Endothelial cell of umbilical vein (primary cell): ENCODE measurements around the gene MAGI1. TPM values are rescaled to one million over a fixed set of nuclear protein-coding genes. Genes with fewer than 3 reads are reported as not detected.

Source experiments
- BruUV-seq: library from RNA; stranded (reverse); fragments of 400-500 nt; replicated peaks from 2 replicates; lab custom pipeline; 2021; lab: Mats Ljungman, UMichigan
- CTCF ChIA-PET: fragments of 300-600, 350-600 bp; sonication (Branson Sonifier 250); formaldehyde crosslinking; loops from one replicate; lab custom pipeline; 2021; ENCODE audit warnings: antibody characterized with exemption, inconsistent platforms; lab: Charles Lee
- POLR2A ChIA-PET: fragments of 300-600, 350-600 bp; sonication (Branson Sonifier 250); formaldehyde crosslinking; loops from one replicate; lab custom pipeline; 2021; ENCODE audit warnings: antibody characterized with exemption, inconsistent platforms; lab: Charles Lee
- DNase-seq: peaks from one replicate; pipeline ENCODE4 v3.0.0-alpha.2; 2011; ENCODE audit warnings: low read depth, low spot score
- FAIRE-seq: peaks from 2 replicates; lab custom pipeline; 2011; peaks lifted over from hg19 to GRCh38; lab: Jason Lieb, UNC
- H2AFZ ChIP-seq: 2 replicates; pipeline ENCODE4 v1.6.0; 2012; ENCODE audit warnings: low read depth, low read length, control low read depth, inconsistent platforms
- H3K27ac ChIP-seq: 2 replicates; pipeline ENCODE4 v1.5.1; 2011; ENCODE audit warnings: low read depth, mild to moderate bottlenecking, control low read depth, low read length, moderate library complexity; ENCODE audit not compliant: insufficient read depth
- H3K27me3 ChIP-seq, 2 experiments: 2 replicates each; pipeline versions ENCODE4 v1.6.0 to v1.6.1; 2011; ENCODE audit warnings: low read length in 2 of 2, mixed read lengths in 1 of 2; ENCODE audit not compliant: control insufficient read depth in 2 of 2, insufficient read depth in 2 of 2
- H3K36me3 ChIP-seq, 2 experiments: 2 replicates in 1 of 2; 3 replicates in 1 of 2; pipeline ENCODE4 v1.5.1; 2011; ENCODE audit warnings: low read length in 2 of 2, mild to moderate bottlenecking in 1 of 2, moderate library complexity in 1 of 2; ENCODE audit not compliant: control insufficient read depth in 2 of 2, insufficient read depth in 2 of 2; ENCODE audit errors: extremely low read depth in 1 of 2
- H3K4me1 ChIP-seq: 3 replicates; pipeline ENCODE4 v1.5.1; 2011; ENCODE audit warnings: mild to moderate bottlenecking, low read length; ENCODE audit not compliant: control insufficient read depth, insufficient read depth; ENCODE audit errors: extremely low read depth
- H3K4me2 ChIP-seq: 2 replicates; pipeline ENCODE4 v1.6.1; 2011; ENCODE audit warnings: low read length, control low read depth, mixed read lengths; ENCODE audit not compliant: insufficient read depth
- H3K4me3 ChIP-seq, 3 experiments: fragments of 200-600 bp in 1 of 3; sonication (generic), shearing (Covaris generic) in 1 of 3; replicated peaks in 1 of 3; 2 replicates each; pipeline ENCODE4 v1.5.1; 2011 to 2016; ENCODE audit warnings: control low read depth in 3 of 3, low read length in 3 of 3, mild to moderate bottlenecking in 2 of 3, inconsistent platforms in 1 of 3, low read depth in 1 of 3, moderate library complexity in 1 of 3; ENCODE audit not compliant: insufficient read depth in 1 of 3
- H3K79me2 ChIP-seq: 2 replicates; pipeline ENCODE4 v1.6.0; 2012; ENCODE audit warnings: low read length, inconsistent platforms; ENCODE audit not compliant: control insufficient read depth, insufficient read depth
- H3K9ac ChIP-seq: replicated peaks from 2 replicates; pipeline ENCODE3; 2011; ENCODE audit warnings: low read length, control low read depth; ENCODE audit not compliant: insufficient read depth; ENCODE audit errors: extremely low read depth
- H3K9me1 ChIP-seq: replicated peaks from 3 replicates; pipeline ENCODE4 v1.6.0; 2011; ENCODE audit warnings: mild to moderate bottlenecking, low read length; ENCODE audit not compliant: control insufficient read depth, insufficient read depth; ENCODE audit errors: extremely low read depth
- H3K9me3 ChIP-seq: replicated peaks from 2 replicates; pipeline ENCODE4 v1.5.1; 2012; ENCODE audit warnings: low read length, inconsistent platforms; ENCODE audit not compliant: control insufficient read depth, insufficient read depth
- H4K20me1 ChIP-seq: replicated peaks from 2 replicates; pipeline ENCODE3; 2011; ENCODE audit warnings: mild to moderate bottlenecking, low read length; ENCODE audit not compliant: control insufficient read depth, insufficient read depth; ENCODE audit errors: extremely low read depth
- EZH2 ChIP-seq: IDR thresholded peaks from 2 replicates; pipeline ENCODE4 v1.6.1; 2012; ENCODE audit warnings: borderline replicate concordance, low read depth, mild to moderate bottlenecking, moderate library complexity, low read length, inconsistent platforms; ENCODE audit not compliant: severe bottlenecking
- FOS ChIP-seq: IDR thresholded peaks from 2 replicates; pipeline ENCODE4 v1.6.1; 2011; ENCODE audit warnings: mild to moderate bottlenecking, low read length, moderate library complexity, borderline replicate concordance; ENCODE audit not compliant: insufficient read depth
- GATA2 ChIP-seq: IDR thresholded peaks from 2 replicates; pipeline ENCODE4 v1.7.0; 2011; ENCODE audit warnings: low read depth, mild to moderate bottlenecking, moderate library complexity, mixed read lengths, low read length; ENCODE audit not compliant: insufficient read length, insufficient read depth
- JUN ChIP-seq: IDR thresholded peaks from 2 replicates; pipeline ENCODE4 v1.6.1; 2011; ENCODE audit warnings: borderline replicate concordance, low read depth; ENCODE audit not compliant: insufficient read length, insufficient read depth
- MYC ChIP-seq: IDR thresholded peaks from one replicate; pipeline ENCODE4 v1.6.1; 2011; ENCODE audit warnings: mild to moderate bottlenecking, low read depth, low read length
- POLR2A ChIP-seq: IDR thresholded peaks from 2 replicates; pipeline ENCODE4 v1.6.1; 2012; ENCODE audit warnings: low read depth, mild to moderate bottlenecking, control low read depth, low read length
- POLR2AphosphoS5 ChIP-seq: IDR thresholded peaks from 2 replicates; pipeline ENCODE4 v1.6.1; 2012; ENCODE audit warnings: low read depth, mild to moderate bottlenecking, control low read depth, low read length, moderate library complexity; ENCODE audit not compliant: insufficient read depth
- dilution Hi-C: fragments of 300-500 bp; cut with MboI; formaldehyde crosslinking; loops from one replicate; pipeline ENCODE4 v1.15.0; 2019; ENCODE audit warnings: low sequenced_read_pairs; ENCODE audit not compliant: extremely low pct_ligation_motif_present
- intact Hi-C: fragments of 100-400 bp; cut with micrococcal nuclease; formaldehyde crosslinking; loops from one replicate; pipeline ENCODE4 v1.10.0; 2022
- polyA plus RNA-seq, 4 experiments: library from polyadenylated mRNA; depleted of rRNA in 3 of 4; stranded (reverse) in 3 of 4; unstranded in 1 of 4; fragments of >200 nt; gene quantifications; 2 replicates each; pipeline versions ENCODE4 v1.2.1 to v1.2.3, GENCODE V29; 2011 to 2012; ENCODE audit warnings: missing spikeins in 1 of 4
- small RNA-seq: library from RNA; depleted of rRNA; stranded (forward); fragments of <200 nt; gene quantifications from one replicate; pipeline ENCODE3, GENCODE V24; 2012; ENCODE audit warnings: low replicate concordance, low read depth; ENCODE audit not compliant: insufficient read depth, insufficient read length
- total RNA-seq: library from RNA; stranded (reverse); gene quantifications from 2 replicates; pipeline ENCODE4 v1.2.3, GENCODE V29; 2021
- TF ChIP-seq, protein P1 (sequence below), 2 donors: IDR thresholded peaks; 1 replicate in 1 of 2; 2 replicates in 1 of 2; pipeline ENCODE4 v1.5.1; 2011; ENCODE audit warnings: low read length in 2 of 2, mild to moderate bottlenecking in 2 of 2, moderate library complexity in 2 of 2, control low read depth in 1 of 2, inconsistent platforms in 1 of 2, low read depth in 1 of 2; ENCODE audit not compliant: insufficient read depth in 1 of 2; ENCODE audit errors: extremely low read depth in 1 of 2
- TF ChIP-seq, protein P2 (sequence below): IDR thresholded peaks from 2 replicates; pipeline ENCODE4 v1.6.1; 2011; ENCODE audit not compliant: insufficient read depth, insufficient read length

The MAGI1 gene
- total and polyA plus RNA-seq, 2 donors (not counting 3 experiments of a cell fraction or from before 2014, with no cell fraction given): 10.1 to 47.9 TPM

DNA sequence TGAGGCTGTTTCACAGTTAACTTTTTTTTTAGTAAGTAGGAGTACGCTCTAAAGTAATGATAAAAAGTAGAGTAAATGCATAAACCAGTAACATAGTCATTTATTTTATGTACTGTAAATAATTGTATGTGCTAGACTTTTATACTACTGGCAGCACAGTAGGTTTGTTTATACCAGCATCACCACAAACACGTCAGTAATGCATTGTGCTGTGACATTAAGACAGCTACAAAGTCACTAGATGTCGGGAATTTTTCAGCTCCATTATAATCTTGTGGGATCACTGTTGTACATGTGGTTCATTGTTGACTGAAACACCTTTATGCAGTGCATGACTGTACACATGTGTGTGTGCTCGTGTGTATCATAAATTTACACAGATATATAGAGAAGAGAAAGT is 732.9 kb downstream of the MAGI1 start:
- POLR2A ChIA-PET: no interaction called here
- H2AFZ ChIP-seq: no peak overlapping the region
- peaks cover 2 to 8% of the 10 kb centered on the region in 2 experiments for H3K27me3 ChIP-seq
- no peaks in the 10 kb centered on the region for H3K36me3 ChIP-seq
- H3K4me2 ChIP-seq: no peak overlapping the region
- DNase-seq: no peak
- H3K9ac ChIP-seq: no peak overlapping the region
- no peaks in the 10 kb centered on the region for H3K79me2 ChIP-seq
- no peaks in the 10 kb centered on the region for H3K4me1 ChIP-seq
- no peak for FAIRE-seq
- intact Hi-C loops (no loop called here), dilution Hi-C loops (no loop called here)
- CTCF ChIA-PET: interaction anchor here (1.2 to 1.6 kb wide), 2 partner anchors 29 to 446 kb away, joined by 3 read pairs; no protein-coding TSS in a partner anchor
- H3K9me3 ChIP-seq: no peaks in the 10 kb centered on the region
- no TSS peak for BruUV-seq
- no peaks in the 10 kb centered on the region for H4K20me1 ChIP-seq
- H3K27ac ChIP-seq: no peak overlapping the region
- H3K4me3 ChIP-seq: no peak overlapping the region
- H3K9me1 ChIP-seq: no peaks in the 10 kb centered on the region
- no peak for TF ChIP-seq JUN
- TF ChIP-seq POLR2AphosphoS5: no peak
- TF ChIP-seq MYC: no peak
- TF ChIP-seq, protein P1, sequence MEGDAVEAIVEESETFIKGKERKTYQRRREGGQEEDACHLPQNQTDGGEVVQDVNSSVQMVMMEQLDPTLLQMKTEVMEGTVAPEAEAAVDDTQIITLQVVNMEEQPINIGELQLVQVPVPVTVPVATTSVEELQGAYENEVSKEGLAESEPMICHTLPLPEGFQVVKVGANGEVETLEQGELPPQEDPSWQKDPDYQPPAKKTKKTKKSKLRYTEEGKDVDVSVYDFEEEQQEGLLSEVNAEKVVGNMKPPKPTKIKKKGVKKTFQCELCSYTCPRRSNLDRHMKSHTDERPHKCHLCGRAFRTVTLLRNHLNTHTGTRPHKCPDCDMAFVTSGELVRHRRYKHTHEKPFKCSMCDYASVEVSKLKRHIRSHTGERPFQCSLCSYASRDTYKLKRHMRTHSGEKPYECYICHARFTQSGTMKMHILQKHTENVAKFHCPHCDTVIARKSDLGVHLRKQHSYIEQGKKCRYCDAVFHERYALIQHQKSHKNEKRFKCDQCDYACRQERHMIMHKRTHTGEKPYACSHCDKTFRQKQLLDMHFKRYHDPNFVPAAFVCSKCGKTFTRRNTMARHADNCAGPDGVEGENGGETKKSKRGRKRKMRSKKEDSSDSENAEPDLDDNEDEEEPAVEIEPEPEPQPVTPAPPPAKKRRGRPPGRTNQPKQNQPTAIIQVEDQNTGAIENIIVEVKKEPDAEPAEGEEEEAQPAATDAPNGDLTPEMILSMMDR (IDR thresholded peaks at IDR 0.05; ENCODE audit: extremely low read depth in 1 of 2, insufficient read depth in 1 of 2, low read depth in 1 of 2, low read length in 2 of 2): no peak
- no peak for TF ChIP-seq POLR2A
- TF ChIP-seq, protein P2, sequence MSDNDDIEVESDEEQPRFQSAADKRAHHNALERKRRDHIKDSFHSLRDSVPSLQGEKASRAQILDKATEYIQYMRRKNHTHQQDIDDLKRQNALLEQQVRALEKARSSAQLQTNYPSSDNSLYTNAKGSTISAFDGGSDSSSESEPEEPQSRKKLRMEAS: no peak
- TF ChIP-seq GATA2: no peak
- no peak for TF ChIP-seq EZH2
- no peak for TF ChIP-seq FOS

Small RNA genes within 50 kb of the gene (small RNA-seq; reads per million reads assigned to genes)
- gene RF00019: not detected

Other genes starting within 250 kb of the MAGI1 start
- gene SLC25A26, start 182.1 kb upstream of the MAGI1 start, total RNA-seq: 11.8 and 14.0 TPM in 2 replicates
- gene SLC25A26, start 182.1 kb upstream of the MAGI1 start, polyA plus RNA-seq: 16.5 and 23.5 TPM in 2 replicates